ENCODE measurements around the gene ERI3. TPM values are rescaled to one million over a fixed set of nuclear protein-coding genes. Genes with fewer than 3 reads are reported as not detected.

The ERI3 gene
- total and polyA plus RNA-seq, 2 of the 13 experiments (the other 11 are each of a cell fraction or from before 2014, with no cell fraction given): 35.6 to 35.9 TPM

GRCh38 chr1:44401256-44402228, 46.5 kb upstream of the ERI3 start (continued):
- TF ChIP-seq ZBTB34 (CRISPR knock-in tag; IDR thresholded peaks at IDR 0.05) (no peak), TRIM22 (IDR thresholded peaks at IDR 0.05) (no peak), SNAPC2 (CRISPR knock-in tag; IDR thresholded peaks at IDR 0.05) (no peak), ZBTB46 (CRISPR knock-in tag; IDR thresholded peaks at IDR 0.05; ENCODE audit: borderline replicate concordance) (no peak), ZBTB49 (CRISPR knock-in tag; IDR thresholded peaks at IDR 0.05; ENCODE audit: borderline replicate concordance) (no peak), MED8 (CRISPR knock-in tag; IDR thresholded peaks at IDR 0.05; ENCODE audit: insufficient replicate concordance) (no peak), ATF7-NPFF (CRISPR knock-in tag; IDR thresholded peaks at IDR 0.05; ENCODE audit: low read depth) (no peak), GATA4 (IDR thresholded peaks at IDR 0.05; ENCODE audit: borderline replicate concordance, low read depth) (no peak), TBX2 (CRISPR knock-in tag; IDR thresholded peaks at IDR 0.05; ENCODE audit: borderline replicate concordance) (no peak), ETS1 (CRISPR knock-in tag; IDR thresholded peaks at IDR 0.05) (no peak), ZNF276 (CRISPR knock-in tag; IDR thresholded peaks at IDR 0.05; ENCODE audit: low read depth) (no peak), EEA1 (CRISPR knock-in tag; IDR thresholded peaks at IDR 0.05; ENCODE audit: borderline replicate concordance) (no peak), RORA (CRISPR knock-in tag; IDR thresholded peaks at IDR 0.05) (no peak), ZNF510 (CRISPR knock-in tag; IDR thresholded peaks at IDR 0.05; ENCODE audit: low read depth) (no peak), MEIS2 (CRISPR knock-in tag; IDR thresholded peaks at IDR 0.05) (no peak), RBM39 (IDR thresholded peaks at IDR 0.05; ENCODE audit: low read depth, low read length, poor library complexity, severe bottlenecking) (no peak), GPN1 (CRISPR knock-in tag; IDR thresholded peaks at IDR 0.05; ENCODE audit: borderline replicate concordance) (no peak)
